A673 (cell line): ENCODE results near the gene NGEF. TPM values are rescaled to one million over a fixed set of nuclear protein-coding genes. Genes with fewer than 3 reads are reported as not detected.

Experiments
- BruUV-seq: library from RNA; stranded (reverse); fragments of 400-500 nt; replicated peaks from 2 replicates; lab custom pipeline; 2021; lab: Mats Ljungman, UMichigan
- CTCF ChIA-PET: fragments of 300-600 bp; sonication (Branson Sonifier 250); formaldehyde crosslinking; loops from one replicate; lab custom pipeline; 2022; ENCODE audit warnings: antibody characterized with exemption; lab: Charles Lee
- POLR2A ChIA-PET: fragments of 300-600 bp; sonication (Branson Sonifier 250); formaldehyde crosslinking; loops from one replicate; lab custom pipeline; 2022; ENCODE audit warnings: antibody characterized with exemption; ENCODE audit not compliant: low non-redundant PET; lab: Charles Lee
- DNase-seq: peaks from one replicate; pipeline ENCODE4 v3.0.0-alpha.2; 2015; ENCODE audit warnings: low spot score
- H3K27ac ChIP-seq: fragments of 200-600 bp; sonication (generic); 2 replicates; pipeline ENCODE4 v1.5.1; 2016; ENCODE audit warnings: mixed run types, low read depth, mild to moderate bottlenecking, mixed read lengths, antibody characterized with exemption, low read length; ENCODE audit not compliant: poor library complexity, severe bottlenecking
- H3K27me3 ChIP-seq: fragments of 200-600 bp; sonication (generic); replicated peaks from 2 replicates; pipeline ENCODE4 v1.6.1; 2017; ENCODE audit warnings: mixed run types, low read depth, mild to moderate bottlenecking, mixed read lengths, antibody characterized with exemption, low read length; ENCODE audit not compliant: insufficient read depth, poor library complexity
- H3K36me3 ChIP-seq: fragments of 200-600 bp; sonication (generic); 2 replicates; pipeline ENCODE4 v1.6.1; 2016; ENCODE audit warnings: mixed run types, mild to moderate bottlenecking, mixed read lengths, antibody characterized with exemption, low read length; ENCODE audit not compliant: insufficient read depth, poor library complexity, severe bottlenecking
- H3K4me1 ChIP-seq: fragments of 200-600 bp; sonication (generic); 2 replicates; pipeline ENCODE4 v1.6.1; 2017; ENCODE audit warnings: mixed run types, mild to moderate bottlenecking, mixed read lengths, antibody characterized with exemption, low read length; ENCODE audit not compliant: insufficient read depth, poor library complexity, severe bottlenecking
- H3K4me3 ChIP-seq: fragments of 200-600 bp; sonication (generic); 2 replicates; pipeline ENCODE4 v1.5.1; 2016; ENCODE audit warnings: low read depth, mixed run types, mild to moderate bottlenecking, mixed read lengths, low read length; ENCODE audit not compliant: poor library complexity, severe bottlenecking
- H3K9me3 ChIP-seq: fragments of 200-600 bp; sonication (generic); 2 replicates; pipeline ENCODE4 v1.6.1; 2016; ENCODE audit warnings: mixed run types, low read depth, mild to moderate bottlenecking, mixed read lengths, antibody characterized with exemption, low read length; ENCODE audit not compliant: poor library complexity, severe bottlenecking
- EZH2 ChIP-seq: fragments of 200-600 bp; sonication (generic); IDR thresholded peaks from 2 replicates; pipeline ENCODE4 v1.6.1; 2017; ENCODE audit warnings: borderline replicate concordance, low read depth, mild to moderate bottlenecking, mixed read lengths, antibody characterized with exemption, low read length; ENCODE audit not compliant: poor library complexity, severe bottlenecking
- intact Hi-C: fragments of 100-400 bp; cut with micrococcal nuclease; formaldehyde crosslinking; loops from one replicate; pipeline ENCODE4 v1.10.0; 2022; ENCODE audit not compliant: unreplicated experiment
- total RNA-seq: library from RNA; stranded (reverse); gene quantifications from 2 replicates; pipeline ENCODE4 v1.2.3, GENCODE V29; 2021
- TF ChIP-seq, protein P1 (sequence below): fragments of 300-800, 200-600 bp; sonication (generic); conservative IDR thresholded peaks from 2 replicates; pipeline ENCODE4 v1.5.1; 2017; ENCODE audit warnings: low read depth, mild to moderate bottlenecking, antibody characterized with exemption, low read length, moderate library complexity, mixed read lengths

Gene NGEF
- total RNA-seq, 1 experiment from 2014 or later, result 0.69 TPM

GRCh38 chr2:232999354-232999753 lies 13.7 kb downstream of the NGEF start:
- no peaks in the 10 kb centered on the region for H3K9me3 ChIP-seq
- H3K4me1 ChIP-seq, result no peaks in the 10 kb centered on the region
- no peak for DNase-seq
- no peaks in the 10 kb centered on the region for H3K36me3 ChIP-seq
- H3K27me3 ChIP-seq, result no peaks in the 10 kb centered on the region
- no peak overlapping the region for H3K27ac ChIP-seq
- TF ChIP-seq EZH2, result no peak
- TF ChIP-seq, protein P1, sequence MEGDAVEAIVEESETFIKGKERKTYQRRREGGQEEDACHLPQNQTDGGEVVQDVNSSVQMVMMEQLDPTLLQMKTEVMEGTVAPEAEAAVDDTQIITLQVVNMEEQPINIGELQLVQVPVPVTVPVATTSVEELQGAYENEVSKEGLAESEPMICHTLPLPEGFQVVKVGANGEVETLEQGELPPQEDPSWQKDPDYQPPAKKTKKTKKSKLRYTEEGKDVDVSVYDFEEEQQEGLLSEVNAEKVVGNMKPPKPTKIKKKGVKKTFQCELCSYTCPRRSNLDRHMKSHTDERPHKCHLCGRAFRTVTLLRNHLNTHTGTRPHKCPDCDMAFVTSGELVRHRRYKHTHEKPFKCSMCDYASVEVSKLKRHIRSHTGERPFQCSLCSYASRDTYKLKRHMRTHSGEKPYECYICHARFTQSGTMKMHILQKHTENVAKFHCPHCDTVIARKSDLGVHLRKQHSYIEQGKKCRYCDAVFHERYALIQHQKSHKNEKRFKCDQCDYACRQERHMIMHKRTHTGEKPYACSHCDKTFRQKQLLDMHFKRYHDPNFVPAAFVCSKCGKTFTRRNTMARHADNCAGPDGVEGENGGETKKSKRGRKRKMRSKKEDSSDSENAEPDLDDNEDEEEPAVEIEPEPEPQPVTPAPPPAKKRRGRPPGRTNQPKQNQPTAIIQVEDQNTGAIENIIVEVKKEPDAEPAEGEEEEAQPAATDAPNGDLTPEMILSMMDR, result no peak
- H3K4me3 ChIP-seq, result no peak overlapping the region
- intact Hi-C loops, result no loop called here
- ChIA-PET POLR2A (no interaction called here), CTCF (no interaction called here)
- BruUV-seq, result no TSS peak

DNA sequence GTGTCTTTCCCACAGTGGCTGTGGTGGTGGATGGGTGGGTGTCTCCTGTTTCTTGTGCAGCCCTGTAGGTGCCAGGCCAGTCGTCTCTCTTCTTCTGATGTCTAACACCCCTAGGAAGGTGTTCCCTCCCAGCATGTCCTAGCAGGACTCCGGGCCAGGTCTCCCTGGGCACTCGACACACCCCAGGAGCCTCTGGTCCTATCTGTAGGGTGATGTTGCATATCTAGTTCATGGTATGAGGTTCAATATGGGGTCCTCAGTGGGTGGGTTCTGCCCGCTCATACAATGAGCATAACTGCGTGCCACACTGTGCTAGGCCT lies 14.4 kb downstream of the NGEF start:
- POLR2A ChIA-PET, result no interaction called here
- intact Hi-C loops, result no loop called here
- no peak overlapping the region for H3K4me3 ChIP-seq
- no TSS peak for BruUV-seq
- CTCF ChIA-PET, result no interaction called here
- no peaks in the 10 kb centered on the region for H3K27me3 ChIP-seq
- H3K27ac ChIP-seq, result no peak overlapping the region
- no peaks in the 10 kb centered on the region for H3K36me3 ChIP-seq
- TF ChIP-seq, protein P1, result no peak
- no peak for TF ChIP-seq EZH2
- DNase-seq, result no peak
- H3K9me3 ChIP-seq, result no peaks in the 10 kb centered on the region
- H3K4me1 ChIP-seq, result no peaks in the 10 kb centered on the region

DNA sequence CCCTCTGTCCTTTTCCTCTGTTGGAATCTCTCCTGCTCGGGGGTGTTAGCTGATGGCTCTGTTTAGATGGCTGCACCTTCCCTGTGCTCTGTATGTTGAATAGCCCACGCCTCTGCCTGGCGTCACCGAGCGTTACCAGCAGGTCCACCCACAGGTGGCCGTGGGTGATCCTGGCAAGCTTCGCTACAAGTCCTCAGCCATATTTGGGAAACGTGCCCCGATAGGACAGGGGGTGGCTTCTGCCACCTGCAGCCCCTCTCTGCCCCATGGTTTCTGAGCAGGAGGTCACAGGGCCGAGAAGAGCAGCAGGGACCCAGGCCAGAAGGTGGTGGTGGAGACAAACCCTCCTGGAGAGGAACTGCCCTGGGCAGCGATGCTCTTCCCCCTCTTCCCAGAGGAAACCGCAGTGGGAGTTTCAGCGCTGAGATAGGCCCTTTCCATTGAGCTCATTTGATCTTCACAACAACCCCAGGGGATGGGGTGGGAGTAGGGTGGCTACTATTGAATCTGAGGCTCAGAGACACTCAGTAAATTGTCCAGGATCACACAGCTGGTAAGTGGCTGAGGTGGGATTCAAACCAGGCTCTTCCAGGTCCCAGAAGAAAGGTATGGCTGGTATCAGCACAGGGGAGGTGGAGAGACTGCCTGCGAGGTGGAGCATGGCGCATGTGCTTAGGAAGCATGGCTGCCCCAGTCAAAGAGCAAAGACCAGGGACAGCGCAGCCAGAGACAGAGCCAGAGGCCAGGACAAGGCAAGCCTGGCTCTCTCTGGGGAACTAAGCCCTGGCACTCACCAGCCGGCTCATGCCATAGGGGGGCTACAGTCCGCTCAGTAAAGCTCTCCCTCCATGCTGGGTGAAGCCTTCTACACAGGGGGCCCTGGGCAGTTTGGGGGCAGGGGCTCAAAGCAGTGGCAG lies 15.0 kb downstream of the NGEF start:
- H3K36me3 ChIP-seq, result no peaks in the 10 kb centered on the region
- intact Hi-C loops, result no loop called here
- no peak for TF ChIP-seq EZH2
- TF ChIP-seq, protein P1, result no peak
- H3K4me1 ChIP-seq, result no peaks in the 10 kb centered on the region
- no peak overlapping the region for H3K27ac ChIP-seq
- no peaks in the 10 kb centered on the region for H3K9me3 ChIP-seq
- no peak overlapping the region for H3K4me3 ChIP-seq
- ChIA-PET CTCF (no interaction called here), POLR2A (no interaction called here)
- no peak for DNase-seq
- BruUV-seq, result no TSS peak
- no peaks in the 10 kb centered on the region for H3K27me3 ChIP-seq
